ENCODE results near the gene XKR3. TPM values are rescaled to one million over a fixed set of nuclear protein-coding genes. Genes with fewer than 3 reads are reported as not detected.
A peak's percentile ranks its signal among the peaks of the same experiment; 100 is the strongest.
"Not testable (repeated sequence)": the region's sequence is repeated elsewhere in the genome, so short reads cannot be mapped to it uniquely, and the experiment has no call there.

The XKR3 gene
- not detected for total RNA-seq
- polyA plus RNA-seq = not detected

DNA sequence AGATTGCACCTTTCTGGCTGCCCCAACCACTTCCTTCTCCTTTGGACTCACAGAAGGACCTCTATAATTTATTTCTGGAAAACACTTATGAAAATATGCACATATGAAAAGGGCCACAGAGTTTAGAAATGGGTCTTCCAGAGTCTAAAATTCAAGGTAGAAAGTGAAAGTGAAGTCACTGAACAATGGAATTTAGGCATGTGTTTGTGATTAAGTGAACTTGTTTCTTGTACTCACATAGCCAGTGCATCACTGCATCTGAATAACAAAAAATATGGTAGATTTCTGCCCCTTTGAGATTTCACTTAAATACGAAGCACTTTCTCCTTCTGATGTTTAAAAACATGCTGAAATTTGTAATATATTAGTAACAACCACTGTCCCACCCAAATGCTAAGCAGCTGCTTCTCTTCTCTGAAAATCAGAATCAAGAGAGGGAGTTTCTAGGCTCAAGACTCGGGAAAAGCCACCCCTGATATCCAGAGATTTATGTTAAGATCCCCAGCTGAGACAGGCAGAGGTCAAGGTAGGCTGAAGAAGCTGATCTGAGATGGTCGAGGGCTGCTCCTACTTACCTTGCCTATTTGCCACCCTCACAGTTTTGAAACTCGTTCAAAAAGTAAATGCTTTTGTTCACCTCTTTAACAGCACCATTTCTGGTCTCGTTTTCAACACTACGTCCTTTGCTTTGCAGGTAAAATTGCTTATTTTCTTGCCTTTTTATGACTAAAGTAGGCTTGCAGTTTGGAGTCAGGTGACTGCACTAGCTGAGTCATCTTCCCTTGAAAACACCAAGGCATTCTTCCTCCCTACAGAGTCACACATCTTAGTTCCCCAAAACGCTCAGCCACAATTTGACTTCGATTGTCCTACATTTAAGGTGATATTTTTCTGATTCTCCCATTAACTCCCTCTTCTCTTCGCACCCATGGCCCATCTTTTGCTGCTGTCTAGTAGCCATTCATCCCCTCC lies at the start of gene XKR3:
Gene XKR3 (minus strand): TSS at position 696 of the 972 bp plus-strand sequence. CDS start 17,338 bp downstream, outside the sequence.
- Mint-ChIP-seq H3K4me3 (peak within 1 kb of the TSS; percentile 52 to 81 (median 72)), H3K36me3 (no peaks in the 10 kb centered on the region), H3K27ac (peak within 1 kb of the TSS in 5 of 7 donors; percentile 15 to 65 (median 43)), H3K9me3 (peaks cover 0 to 2% (median 0%) of the 10 kb centered on the region in 8 donors), H3K4me1 (peaks cover 10 to 22% (median 17%) of the 10 kb centered on the region in 4 donors), H3K27me3 (peaks cover 0 to 1% of the 10 kb centered on the region in 2 donors)
- POLR2A ChIA-PET (ENCODE audit: partially characterized antibody) = no interaction called here
- no peaks in the 10 kb centered on the region for H3K27me3 ChIP-seq (ENCODE audit: insufficient read depth, low read length)
- H3K36me3 ChIP-seq (ENCODE audit: insufficient read depth, low read length) = no peaks in the 10 kb centered on the region
- no peaks in the 10 kb centered on the region for H3K9me3 ChIP-seq (ENCODE audit: control insufficient read depth in 1 of 2, low read length in 2 of 2)
- peaks cover 13% of the 10 kb centered on the region for H3K4me1 ChIP-seq (ENCODE audit: insufficient read depth, low read length)
- H3K4me3 ChIP-seq (ENCODE audit: low read length in 2 of 2) = peak within 1 kb of the TSS in 1 of 2 donors; percentile 10
- intact Hi-C loops (cut with micrococcal nuclease) = no loop called here
- H3K27ac ChIP-seq (ENCODE audit: low read depth, low read length) = no peak within 1 kb of the TSS
- CTCF ChIA-PET (ENCODE audit: partially characterized antibody) = no interaction called here
- DNase-seq = no peak

DNA sequence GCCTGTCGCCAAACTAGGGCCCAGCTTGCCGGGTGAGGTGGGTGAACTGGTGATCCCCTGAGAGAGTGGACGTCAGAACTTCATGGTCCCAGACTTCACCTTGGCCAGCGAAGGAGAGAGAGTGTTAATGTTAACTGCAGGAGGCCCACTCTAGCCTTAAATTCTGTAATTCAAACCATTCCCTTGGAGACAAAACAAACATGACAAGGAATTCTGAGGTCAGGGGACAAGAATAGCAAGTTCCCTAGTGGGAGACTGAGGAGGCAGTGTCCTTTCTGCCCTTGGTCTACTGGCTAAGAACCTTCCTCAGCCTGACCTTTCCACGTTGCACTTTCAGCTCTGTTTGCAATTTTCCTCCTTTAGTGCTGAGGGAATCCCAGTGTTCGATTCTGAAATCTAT lies 44.4 kb upstream of the XKR3 start:
- H3K9me3 Mint-ChIP-seq; DNase-seq; H3K27me3 ChIP-seq (ENCODE audit: insufficient read depth, low read length); H3K4me3 ChIP-seq (ENCODE audit: low read length in 2 of 2); H3K4me1 ChIP-seq (ENCODE audit: insufficient read depth, low read length); POLR2A ChIA-PET (ENCODE audit: partially characterized antibody); CTCF ChIA-PET (ENCODE audit: partially characterized antibody); H3K27ac ChIP-seq (ENCODE audit: low read depth, low read length); H3K36me3 ChIP-seq (ENCODE audit: insufficient read depth, low read length); H3K27me3 Mint-ChIP-seq; intact Hi-C loops (cut with micrococcal nuclease); H3K27ac Mint-ChIP-seq; H3K4me3 Mint-ChIP-seq; H3K36me3 Mint-ChIP-seq; H3K9me3 ChIP-seq (ENCODE audit: control insufficient read depth in 1 of 2, low read length in 2 of 2); H3K4me1 Mint-ChIP-seq: not testable (repeated sequence)

DNA sequence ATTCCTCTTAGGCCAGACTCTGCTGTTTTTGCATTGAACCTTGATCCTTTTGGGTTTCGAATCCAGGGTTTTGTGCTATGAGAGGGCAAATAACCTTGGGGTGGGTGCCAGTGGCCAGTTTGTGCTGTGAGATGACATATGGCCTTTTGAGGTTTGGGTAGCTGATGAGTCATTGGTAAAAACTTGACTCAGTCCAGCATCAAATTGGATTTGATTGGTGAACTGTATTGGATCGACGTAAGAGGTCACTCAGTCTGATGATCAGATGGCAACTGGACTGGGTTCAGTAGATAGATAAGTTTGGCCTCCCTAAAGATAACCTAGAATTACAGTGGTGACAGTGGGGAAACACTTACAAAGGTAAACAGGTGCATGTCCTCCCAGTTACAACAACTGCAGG lies 41.0 kb upstream of the XKR3 start:
- Mint-ChIP-seq H3K36me3 (no peaks in the 10 kb centered on the region), H3K4me1 (no peaks in the 10 kb centered on the region), H3K27ac (no peak overlapping the region), H3K27me3 (peaks cover 0 to 4% of the 10 kb centered on the region in 2 donors), H3K4me3 (no peak overlapping the region), H3K9me3 (no peaks in the 10 kb centered on the region)
- Histone ChIP-seq H3K9me3 (ENCODE audit: control insufficient read depth in 1 of 2, low read length in 2 of 2) (no peaks in the 10 kb centered on the region), H3K36me3 (ENCODE audit: insufficient read depth, low read length) (no peaks in the 10 kb centered on the region), H3K27ac (ENCODE audit: low read depth, low read length) (no peak overlapping the region), H3K4me3 (ENCODE audit: low read length in 2 of 2) (no peak overlapping the region), H3K27me3 (ENCODE audit: insufficient read depth, low read length) (no peaks in the 10 kb centered on the region), H3K4me1 (ENCODE audit: insufficient read depth, low read length) (no peaks in the 10 kb centered on the region)
- no peak for DNase-seq
- intact Hi-C loops (cut with micrococcal nuclease) = no loop called here
- ChIA-PET CTCF (ENCODE audit: partially characterized antibody) (no interaction called here), POLR2A (ENCODE audit: partially characterized antibody) (no interaction called here)

DNA sequence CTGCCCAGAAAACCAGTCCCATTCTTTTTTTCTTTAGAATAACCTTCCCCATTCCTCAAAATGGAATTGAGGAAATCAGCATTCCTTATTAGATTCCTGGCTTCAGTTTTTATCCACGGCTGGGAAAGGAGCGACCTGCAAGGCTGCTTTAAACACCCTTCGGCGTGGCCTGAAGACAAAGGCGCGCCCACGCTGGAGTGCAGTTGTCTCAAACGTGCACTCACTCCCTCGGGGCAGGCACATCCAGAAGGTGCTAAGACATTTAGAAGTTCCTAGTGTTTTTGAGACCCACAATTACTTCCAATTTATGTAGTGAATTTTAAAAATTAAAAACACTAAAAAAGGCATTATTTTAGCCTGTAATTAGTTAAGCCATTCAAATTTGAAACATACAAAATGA lies 31.6 kb upstream of the XKR3 start:
- H3K36me3 ChIP-seq (ENCODE audit: insufficient read depth, low read length); POLR2A ChIA-PET (ENCODE audit: partially characterized antibody); H3K4me1 Mint-ChIP-seq; H3K9me3 ChIP-seq (ENCODE audit: control insufficient read depth in 1 of 2, low read length in 2 of 2); H3K27me3 Mint-ChIP-seq; H3K27me3 ChIP-seq (ENCODE audit: insufficient read depth, low read length); H3K4me3 ChIP-seq (ENCODE audit: low read length in 2 of 2); H3K4me1 ChIP-seq (ENCODE audit: insufficient read depth, low read length); H3K4me3 Mint-ChIP-seq; H3K27ac ChIP-seq (ENCODE audit: low read depth, low read length); H3K36me3 Mint-ChIP-seq; CTCF ChIA-PET (ENCODE audit: partially characterized antibody); intact Hi-C loops (cut with micrococcal nuclease); DNase-seq; H3K27ac Mint-ChIP-seq; H3K9me3 Mint-ChIP-seq: not testable (repeated sequence)

DNA sequence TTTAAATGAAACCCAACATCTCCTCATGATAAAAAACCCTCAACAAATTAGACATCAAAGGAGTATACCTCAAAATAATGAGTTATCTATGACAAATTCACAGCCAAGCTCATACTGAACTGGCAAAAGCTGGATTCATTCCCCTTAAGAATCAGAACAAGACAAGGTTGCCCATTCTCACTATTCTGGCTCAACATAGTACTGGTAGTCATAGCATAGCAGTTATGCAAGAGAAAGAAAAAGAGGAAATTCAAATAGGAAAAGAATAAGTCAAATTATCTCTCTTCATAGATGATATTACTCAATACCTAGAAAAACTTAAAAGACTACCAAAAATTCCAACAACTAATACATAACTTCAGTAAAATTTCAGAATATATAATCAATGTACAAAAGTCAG lies 29.4 kb upstream of the XKR3 start:
- Mint-ChIP-seq H3K27ac (no peak overlapping the region), H3K9me3 (peaks cover 0 to 2% (median 0%) of the 10 kb centered on the region in 8 donors), H3K36me3 (no peaks in the 10 kb centered on the region), H3K4me3 (no peak overlapping the region), H3K27me3 (peaks cover 5 to 8% of the 10 kb centered on the region in 2 donors), H3K4me1 (no peaks in the 10 kb centered on the region)
- ChIA-PET CTCF (ENCODE audit: partially characterized antibody) (no interaction called here), POLR2A (ENCODE audit: partially characterized antibody) (no interaction called here)
- Histone ChIP-seq H3K36me3 (ENCODE audit: insufficient read depth, low read length) (no peaks in the 10 kb centered on the region), H3K27ac (ENCODE audit: low read depth, low read length) (no peak overlapping the region), H3K4me3 (ENCODE audit: low read length in 2 of 2) (no peak overlapping the region), H3K9me3 (ENCODE audit: control insufficient read depth in 1 of 2, low read length in 2 of 2) (no peaks in the 10 kb centered on the region), H3K27me3 (ENCODE audit: insufficient read depth, low read length) (no peaks in the 10 kb centered on the region), H3K4me1 (ENCODE audit: insufficient read depth, low read length) (no peaks in the 10 kb centered on the region)
- intact Hi-C loops (cut with micrococcal nuclease) = no loop called here
- no peak for DNase-seq

DNA sequence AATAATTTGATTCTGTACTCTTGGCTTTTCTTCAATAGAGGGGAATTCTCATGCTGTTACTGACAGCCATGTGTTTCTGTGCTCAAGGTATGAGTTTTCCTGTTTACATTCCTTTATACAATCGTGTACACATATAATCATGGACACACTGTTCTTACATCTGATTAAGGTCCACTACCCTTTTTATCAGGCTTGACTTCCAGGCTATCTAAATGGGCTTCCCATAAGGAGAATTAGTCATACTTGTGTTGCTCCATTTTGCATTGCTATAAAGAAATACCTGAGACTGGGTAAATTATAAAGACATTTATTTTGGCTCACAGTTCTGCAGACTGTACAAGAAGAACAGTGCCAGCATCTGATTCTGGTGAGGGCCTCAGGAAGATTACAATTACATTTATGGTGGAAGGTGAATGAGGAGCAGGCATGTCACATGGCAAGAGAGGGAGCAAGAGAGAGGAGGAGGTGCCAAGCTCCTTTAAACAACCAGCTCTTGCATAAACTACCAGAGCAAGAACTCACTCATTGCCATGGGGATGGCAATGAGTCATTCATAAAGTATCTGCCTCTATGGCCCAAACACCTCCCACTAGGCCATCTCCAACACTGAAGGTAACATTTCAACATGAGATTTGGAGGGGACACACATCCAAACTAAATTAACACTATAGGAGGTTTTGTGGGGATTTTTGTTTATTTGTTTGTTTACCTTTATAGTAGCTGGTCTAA lies 26.2 kb upstream of the XKR3 start:
- not testable (repeated sequence) for H3K27me3 Mint-ChIP-seq, H3K4me3 Mint-ChIP-seq

DNA sequence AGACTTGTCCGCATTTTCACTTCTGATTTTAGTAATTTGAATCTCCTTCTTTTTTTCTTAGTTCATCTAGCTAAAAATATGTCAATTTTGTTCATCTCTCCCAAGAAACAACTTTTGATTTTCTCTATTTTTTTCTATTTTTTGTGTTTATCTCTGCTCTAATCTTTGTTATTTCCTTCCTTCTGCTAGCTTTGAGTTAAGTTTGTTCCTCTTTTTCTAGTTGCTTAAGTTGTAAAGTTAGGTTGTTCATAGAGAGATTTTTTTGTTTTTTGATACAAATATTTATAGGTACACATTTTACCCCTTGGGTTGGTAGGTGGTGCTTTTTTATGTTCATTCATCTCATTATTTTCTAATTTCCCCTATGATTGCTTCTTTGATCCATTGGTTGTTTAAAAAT lies 22.1 kb upstream of the XKR3 start:
- Mint-ChIP-seq H3K4me3 (no peak overlapping the region), H3K36me3 (no peaks in the 10 kb centered on the region), H3K27ac (no peak overlapping the region), H3K4me1 (no peaks in the 10 kb centered on the region), H3K9me3 (peaks cover 0 to 11% (median 3%) of the 10 kb centered on the region in 8 donors), H3K27me3 (peaks cover 5 to 10% of the 10 kb centered on the region in 2 donors)
- Histone ChIP-seq H3K27ac (ENCODE audit: low read depth, low read length) (no peak overlapping the region), H3K27me3 (ENCODE audit: insufficient read depth, low read length) (no peaks in the 10 kb centered on the region), H3K36me3 (ENCODE audit: insufficient read depth, low read length) (no peaks in the 10 kb centered on the region), H3K9me3 (ENCODE audit: control insufficient read depth in 1 of 2, low read length in 2 of 2) (no peaks in the 10 kb centered on the region), H3K4me3 (ENCODE audit: low read length in 2 of 2) (no peak overlapping the region), H3K4me1 (ENCODE audit: insufficient read depth, low read length) (no peaks in the 10 kb centered on the region)
- intact Hi-C loops (cut with micrococcal nuclease) = no loop called here
- ChIA-PET CTCF (ENCODE audit: partially characterized antibody) (no interaction called here), POLR2A (ENCODE audit: partially characterized antibody) (no interaction called here)
- DNase-seq = no peak

More for the DNA sequence above, 26.2 kb upstream of the XKR3 start:
- H3K4me3 ChIP-seq (ENCODE audit: low read length in 2 of 2); H3K36me3 Mint-ChIP-seq; H3K27me3 ChIP-seq (ENCODE audit: insufficient read depth, low read length); H3K9me3 Mint-ChIP-seq; H3K4me1 Mint-ChIP-seq; intact Hi-C loops (cut with micrococcal nuclease); H3K4me1 ChIP-seq (ENCODE audit: insufficient read depth, low read length); H3K27ac Mint-ChIP-seq; CTCF ChIA-PET (ENCODE audit: partially characterized antibody); H3K9me3 ChIP-seq (ENCODE audit: control insufficient read depth in 1 of 2, low read length in 2 of 2); H3K36me3 ChIP-seq (ENCODE audit: insufficient read depth, low read length); H3K27ac ChIP-seq (ENCODE audit: low read depth, low read length); POLR2A ChIA-PET (ENCODE audit: partially characterized antibody); DNase-seq: not testable (repeated sequence)

All from CD4-positive, alpha-beta memory T cell (primary cell).